Measurements from ENCODE around the gene NBEA.
"Not testable (repeated sequence)": the region's sequence is repeated elsewhere in the genome, so short reads cannot be mapped to it uniquely, and the experiment has no call there.

NBEA gene

GRCh38 chr13:35092251-35092650 lies 150.2 kb downstream of the NBEA start:
- no peak for DNase-seq

- DNase-seq = no peak
Measured at GRCh38 chr13:35092751-35093150, 150.7 kb downstream of the NBEA start.

GRCh38 chr13:35093356-35093755 lies 151.3 kb downstream of the NBEA start:
- DNase-seq = no peak

- DNase-seq = not testable (repeated sequence)
Measured at GRCh38 chr13:35106771-35107170, 164.7 kb downstream of the NBEA start.

GRCh38 chr13:35107535-35107934 lies 165.5 kb downstream of the NBEA start:
- no peak for DNase-seq

- not testable (repeated sequence) for DNase-seq
Measured at GRCh38 chr13:35113612-35114011, 171.5 kb downstream of the NBEA start.

- no peak for DNase-seq
Measured at GRCh38 chr13:35127466-35127865, 185.4 kb downstream of the NBEA start.

GRCh38 chr13:35129500-35129899 lies 187.4 kb downstream of the NBEA start:
- DNase-seq = no peak

GRCh38 chr13:35131471-35131870 lies 189.4 kb downstream of the NBEA start:
- DNase-seq = no peak

- no peak for DNase-seq
Measured at GRCh38 chr13:35136585-35136984, 194.5 kb downstream of the NBEA start.

GRCh38 chr13:35139591-35139990 lies 197.5 kb downstream of the NBEA start:
- DNase-seq = no peak

GRCh38 chr13:35140321-35140720 lies 198.3 kb downstream of the NBEA start:
- no peak for DNase-seq

GRCh38 chr13:35140831-35141230 lies 198.8 kb downstream of the NBEA start:
- DNase-seq = no peak

- DNase-seq = no peak
Measured at GRCh38 chr13:35143123-35143522, 201.1 kb downstream of the NBEA start.

GRCh38 chr13:35144166-35144890 lies 202.3 kb downstream of the NBEA start:
- no peak for DNase-seq

GRCh38 chr13:35146686-35147085 lies 204.6 kb downstream of the NBEA start:
- DNase-seq = no peak

- peak; percentile 70 for DNase-seq
Measured at GRCh38 chr13:35157143-35157755, 215.2 kb downstream of the NBEA start.

- DNase-seq = no peak
Measured at GRCh38 chr13:35159041-35159440, 217.0 kb downstream of the NBEA start.

GRCh38 chr13:35160896-35161295 lies 218.8 kb downstream of the NBEA start:
- DNase-seq = no peak

- no peak for DNase-seq
Measured at GRCh38 chr13:35162420-35162819, 220.3 kb downstream of the NBEA start.

GRCh38 chr13:35163674-35164073 lies 221.6 kb downstream of the NBEA start:
- no peak for DNase-seq

- DNase-seq = peak; percentile 73
Measured at GRCh38 chr13:35164324-35164932, 222.4 kb downstream of the NBEA start.

- DNase-seq = no peak
Measured at GRCh38 chr13:35165205-35165604, 223.1 kb downstream of the NBEA start.

- no peak for DNase-seq
Measured at GRCh38 chr13:35179494-35179893, 237.4 kb downstream of the NBEA start.

Measured in NCI-H526 treated with DMSO at 0.1 percent for 48 hours (cell line).